Colon (tissue), 2 donors: ENCODE results near the gene INTS11.

Experiments used
- FAIRE-seq: peaks from 2 replicates; lab custom pipeline; 2012; peaks lifted over from hg19 to GRCh38; lab: Jason Lieb, UNC
- donor health status: control.
- donor health status: control.

The INTS11 gene

GRCh38 chr1:1343811-1344421 is 19.5 kb upstream of the INTS11 start:
- FAIRE-seq = no peak

DNA sequence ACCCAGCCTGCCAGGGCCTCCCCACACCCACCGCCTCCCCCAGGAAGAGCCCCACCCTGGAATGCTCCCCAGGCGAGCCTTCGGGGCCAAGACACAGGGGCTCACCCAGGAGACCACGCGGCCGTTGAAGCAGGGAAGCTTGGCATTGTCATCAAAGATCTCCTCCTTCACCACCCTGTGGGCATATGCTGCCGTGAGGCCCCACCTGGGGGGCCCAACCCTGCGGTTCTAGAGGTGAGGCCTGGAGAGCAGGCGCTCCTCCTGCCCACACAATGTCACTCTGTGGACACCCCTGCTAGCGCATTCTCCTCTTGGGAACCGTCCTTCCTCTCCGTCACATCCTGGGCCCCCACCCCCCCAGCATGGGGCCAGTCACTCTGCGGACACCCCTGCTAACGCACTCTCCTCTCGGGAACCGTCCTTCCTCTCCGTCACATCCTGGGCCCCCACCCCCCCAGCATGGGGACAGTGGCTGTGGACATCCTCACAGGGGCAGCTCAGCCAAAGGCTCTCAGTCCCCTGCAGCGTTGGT is 18.2 kb upstream of the INTS11 start:
- no peak for FAIRE-seq

- no peak for FAIRE-seq
Observed at GRCh38 chr1:1342061-1342562, 17.7 kb upstream of the INTS11 start.

- FAIRE-seq = no peak
Observed at GRCh38 chr1:1341549-1342021, 17.1 kb upstream of the INTS11 start.

- no peak for FAIRE-seq
Observed at GRCh38 chr1:1340791-1341548, 16.5 kb upstream of the INTS11 start.

DNA sequence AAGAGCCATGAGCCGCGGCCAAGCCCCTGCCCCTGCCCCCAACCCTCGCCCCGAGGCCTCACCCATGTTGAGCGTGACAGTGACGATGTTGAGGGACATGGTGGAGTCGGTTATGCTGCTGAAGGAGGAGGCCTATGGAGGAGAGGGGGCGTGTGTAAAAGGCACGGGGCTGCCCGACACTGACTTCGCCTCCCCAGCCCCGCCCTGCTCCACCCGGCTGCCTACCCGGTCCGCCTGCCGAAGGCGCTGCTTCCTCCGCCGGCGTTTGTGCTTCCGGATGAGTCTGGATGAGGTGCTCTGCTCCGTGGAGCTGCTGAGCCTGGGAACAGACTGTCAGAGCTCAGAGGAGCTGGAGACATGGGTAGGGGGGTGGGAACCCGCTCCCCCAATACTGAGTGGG is 15.7 kb upstream of the INTS11 start:
- FAIRE-seq = no peak

GRCh38 chr1:1338278-1338677 is 13.8 kb upstream of the INTS11 start:
- FAIRE-seq = no peak

DNA sequence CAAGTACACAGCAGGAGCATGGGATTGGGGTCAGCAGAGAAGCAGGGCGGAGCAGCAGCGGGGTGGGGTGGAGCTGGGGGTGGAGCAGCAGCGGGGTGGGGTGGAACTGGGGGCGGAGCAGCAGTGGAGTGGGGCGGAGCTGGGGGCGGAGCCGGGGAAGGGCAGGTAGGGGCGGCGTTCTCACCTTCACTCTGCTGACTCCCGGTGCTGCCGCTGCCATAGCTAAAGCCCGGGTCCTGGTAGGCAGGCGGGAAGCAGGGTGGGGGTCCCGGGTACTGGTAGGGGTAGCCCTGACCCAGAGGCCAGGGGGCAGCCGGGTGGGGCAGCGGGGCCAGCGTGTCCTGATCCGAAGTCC is 13.3 kb upstream of the INTS11 start:
- FAIRE-seq = no peak

- no peak for FAIRE-seq
Observed at GRCh38 chr1:1336931-1337792, 12.7 kb upstream of the INTS11 start.

DNA sequence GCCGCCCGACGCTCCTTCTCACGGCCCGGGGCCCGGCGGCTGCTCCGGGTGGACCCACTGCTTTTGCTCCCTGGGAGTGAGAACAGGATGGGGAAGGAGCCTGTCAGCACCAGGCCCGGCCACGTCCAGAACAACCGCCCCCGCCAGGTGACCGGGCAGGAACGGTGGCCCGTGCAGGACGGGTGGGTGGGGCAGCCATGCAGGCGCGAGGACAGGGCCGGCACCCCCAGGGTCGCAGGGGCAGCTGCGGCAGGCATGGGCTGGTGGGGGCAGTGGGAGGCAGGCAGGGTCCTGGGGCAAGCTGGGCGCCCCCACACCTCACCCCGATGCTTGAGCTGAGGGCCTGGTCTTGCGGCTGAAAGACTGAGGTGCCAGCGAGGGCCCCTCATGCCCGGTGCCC is 12.0 kb upstream of the INTS11 start:
- FAIRE-seq = no peak

DNA sequence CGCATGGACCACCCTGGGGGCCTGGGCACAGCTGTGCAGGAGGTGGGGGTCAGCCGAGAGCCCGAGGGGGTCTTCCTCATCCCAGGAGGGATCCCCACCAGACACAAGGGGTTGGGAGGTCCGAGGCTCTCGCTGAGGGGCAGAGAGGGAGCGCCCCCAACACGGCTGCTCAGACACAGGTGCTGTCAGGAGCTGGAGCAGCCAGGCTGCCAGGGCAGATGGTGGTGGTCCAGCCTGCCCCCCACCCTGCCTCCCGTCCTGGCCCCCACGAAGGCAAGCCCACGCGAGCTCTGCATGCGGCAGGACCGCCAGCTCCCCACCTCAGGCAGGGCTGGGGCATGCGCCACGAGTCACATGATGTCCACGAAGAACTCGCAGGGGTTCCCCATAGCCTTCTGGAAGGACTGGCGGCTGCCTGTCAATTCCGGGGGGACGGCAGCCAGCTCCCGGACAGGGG is 11.4 kb upstream of the INTS11 start:
- FAIRE-seq = no peak

DNA sequence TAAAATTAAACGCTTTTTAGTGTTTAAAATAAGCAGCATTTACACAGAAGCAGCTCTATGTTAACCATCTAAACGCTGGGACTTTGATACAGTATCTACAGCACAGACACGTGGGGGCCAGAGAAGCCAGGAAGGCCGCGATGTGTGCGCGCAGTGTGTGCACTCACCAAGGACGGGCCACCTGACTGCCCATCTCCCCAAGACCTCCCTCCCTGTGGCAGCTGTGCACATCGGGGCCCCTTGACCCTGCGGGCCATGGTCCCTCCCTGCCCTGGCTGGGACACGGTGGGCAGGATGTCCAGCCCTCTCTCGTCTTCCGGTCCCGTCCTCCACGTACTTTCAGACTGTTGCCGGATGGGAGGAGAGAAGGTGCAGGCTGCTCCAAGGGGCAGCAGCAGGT is 10.8 kb upstream of the INTS11 start:
- FAIRE-seq = no peak

- no peak for FAIRE-seq
Observed at GRCh38 chr1:1334835-1335234, 10.4 kb upstream of the INTS11 start.

- no peak for FAIRE-seq
Observed at GRCh38 chr1:1333551-1334241, 9.2 kb upstream of the INTS11 start.

GRCh38 chr1:1332774-1333480 is 8.5 kb upstream of the INTS11 start:
- FAIRE-seq = no peak

DNA sequence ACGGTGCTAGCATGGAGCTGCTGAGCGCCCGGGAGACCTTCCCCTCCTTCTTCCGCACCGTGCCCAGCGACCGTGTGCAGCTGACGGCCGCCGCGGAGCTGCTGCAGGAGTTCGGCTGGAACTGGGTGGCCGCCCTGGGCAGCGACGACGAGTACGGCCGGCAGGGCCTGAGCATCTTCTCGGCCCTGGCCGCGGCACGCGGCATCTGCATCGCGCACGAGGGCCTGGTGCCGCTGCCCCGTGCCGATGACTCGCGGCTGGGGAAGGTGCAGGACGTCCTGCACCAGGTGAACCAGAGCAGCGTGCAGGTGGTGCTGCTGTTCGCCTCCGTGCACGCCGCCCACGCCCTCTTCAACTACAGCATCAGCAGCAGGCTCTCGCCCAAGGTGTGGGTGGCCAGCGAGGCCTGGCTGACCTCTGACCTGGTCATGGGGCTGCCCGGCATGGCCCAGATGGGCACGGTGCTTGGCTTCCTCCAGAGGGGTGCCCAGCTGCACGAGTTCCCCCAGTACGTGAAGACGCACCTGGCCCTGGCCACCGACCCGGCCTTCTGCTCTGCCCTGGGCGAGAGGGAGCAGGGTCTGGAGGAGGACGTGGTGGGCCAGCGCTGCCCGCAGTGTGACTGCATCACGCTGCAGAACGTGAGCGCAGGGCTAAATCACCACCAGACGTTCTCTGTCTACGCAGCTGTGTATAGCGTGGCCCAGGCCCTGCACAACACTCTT is 7.7 kb upstream of the INTS11 start:
- no peak for FAIRE-seq

- no peak for FAIRE-seq
Observed at GRCh38 chr1:1331068-1331965, 6.9 kb upstream of the INTS11 start, which contains the start of gene TAS1R3. Gene TAS1R3 (plus strand): TSS chr1:1331280. CDS start chr1:1331346, 66 bp downstream.

- FAIRE-seq = no peak
Observed at GRCh38 chr1:1330366-1331067, 6.1 kb upstream of the INTS11 start.
